GM21381 (cell line): Measurements from ENCODE around the gene VWA1.
"Not testable (repeated sequence)": the region's sequence is repeated elsewhere in the genome, so short reads cannot be mapped to it uniquely, and the experiment has no call there.

Experiments used
- ATAC-seq: cut with Tn5 transposase; IDR thresholded peaks from one replicate; pipeline ENCODE4 v1.9.1; 2021; ENCODE audit warnings: mild to moderate bottlenecking, moderate library complexity; ENCODE audit not compliant: unreplicated experiment

VWA1 gene

DNA sequence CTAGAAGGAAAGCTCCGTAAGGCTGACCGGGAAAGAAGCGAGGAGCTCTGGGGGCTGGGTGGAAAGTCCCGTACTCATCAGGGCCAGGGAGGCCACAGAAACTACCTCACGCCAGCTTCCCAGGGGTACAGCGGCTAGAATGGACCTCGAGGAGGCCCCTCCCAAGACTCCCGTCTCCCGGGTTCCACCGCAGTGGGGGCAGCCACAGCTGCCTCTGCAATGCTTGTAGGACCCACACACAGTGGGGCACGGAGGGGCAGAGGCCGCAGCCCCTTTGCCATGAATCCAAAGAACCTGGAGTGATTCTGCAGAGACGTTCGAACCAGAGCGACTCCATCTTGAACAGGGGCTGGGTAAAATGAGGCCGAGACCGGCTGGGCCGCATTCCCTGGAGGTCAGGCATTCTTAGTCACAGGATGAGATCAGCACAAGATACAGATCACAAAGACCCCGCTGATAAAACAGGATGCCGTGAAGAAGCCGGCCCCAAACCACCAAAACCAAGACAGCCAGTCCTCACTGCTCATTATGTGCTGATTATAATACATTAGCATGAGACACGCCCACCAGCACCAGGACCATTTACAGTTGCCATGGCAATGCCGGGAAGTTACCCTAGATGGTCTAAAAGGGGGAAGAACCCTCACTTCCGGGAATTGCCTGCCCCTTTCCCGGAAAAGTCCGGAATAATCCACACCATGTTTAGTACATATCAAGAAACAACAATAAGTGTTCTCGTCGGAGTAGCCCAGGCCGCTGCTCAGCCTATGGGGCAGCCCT lies 12.8 kb upstream of the VWA1 start:
- ATAC-seq: no peak

DNA sequence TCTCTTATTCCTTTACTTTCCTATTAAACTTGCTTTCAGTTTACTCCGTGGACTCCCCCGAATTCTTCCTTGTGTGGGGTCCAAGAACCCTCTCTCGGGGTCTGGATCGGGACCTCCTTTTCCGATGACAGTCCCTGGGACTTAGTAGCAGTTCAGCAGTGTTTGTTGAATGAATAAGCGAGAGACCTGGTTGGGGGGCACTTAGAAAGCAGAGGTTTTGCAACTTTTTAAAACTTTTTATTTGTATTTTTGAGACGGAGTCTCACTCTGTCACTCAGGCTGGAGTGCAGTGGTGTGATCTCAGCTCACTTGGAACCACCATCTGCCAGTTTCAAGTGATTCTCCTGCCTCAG lies 12.3 kb upstream of the VWA1 start:
- no peak for ATAC-seq

DNA sequence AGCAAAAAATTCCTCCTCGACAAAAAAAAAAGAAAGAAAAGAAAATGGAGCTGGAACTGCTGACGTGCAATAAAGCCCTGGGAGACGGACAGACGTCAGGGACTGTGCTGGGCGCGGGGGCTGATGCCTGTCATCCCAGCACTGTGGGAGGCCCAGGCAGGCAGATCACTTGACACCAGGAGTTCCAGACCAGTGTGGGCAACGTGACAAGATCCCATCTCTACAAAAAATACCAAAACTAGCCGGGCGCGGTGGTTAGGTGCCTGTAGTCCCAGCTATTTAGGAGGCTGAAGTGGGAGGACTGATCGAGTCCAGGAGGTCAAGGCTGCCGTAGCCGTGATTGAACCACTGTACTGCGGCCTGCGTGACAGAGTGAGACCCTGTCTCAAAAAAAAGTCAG lies 10.8 kb upstream of the VWA1 start:
- no peak for ATAC-seq

DNA sequence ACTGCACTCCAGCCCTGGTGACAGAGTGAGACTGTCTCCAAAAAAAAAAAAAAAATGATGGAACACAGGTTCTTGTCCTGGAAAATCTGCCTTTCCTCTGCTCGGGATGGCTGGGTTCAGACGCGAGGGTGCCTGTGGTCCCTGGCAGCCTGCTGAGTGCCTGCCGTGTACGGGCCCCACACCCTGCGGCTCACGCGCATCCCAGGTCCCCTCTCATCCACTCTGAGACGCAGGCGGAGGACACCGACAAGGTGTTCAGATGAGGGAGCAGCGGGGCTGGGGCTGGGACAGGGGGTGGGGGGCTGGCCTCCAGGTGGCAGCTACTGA lies 10.1 kb upstream of the VWA1 start:
- no peak for ATAC-seq

DNA sequence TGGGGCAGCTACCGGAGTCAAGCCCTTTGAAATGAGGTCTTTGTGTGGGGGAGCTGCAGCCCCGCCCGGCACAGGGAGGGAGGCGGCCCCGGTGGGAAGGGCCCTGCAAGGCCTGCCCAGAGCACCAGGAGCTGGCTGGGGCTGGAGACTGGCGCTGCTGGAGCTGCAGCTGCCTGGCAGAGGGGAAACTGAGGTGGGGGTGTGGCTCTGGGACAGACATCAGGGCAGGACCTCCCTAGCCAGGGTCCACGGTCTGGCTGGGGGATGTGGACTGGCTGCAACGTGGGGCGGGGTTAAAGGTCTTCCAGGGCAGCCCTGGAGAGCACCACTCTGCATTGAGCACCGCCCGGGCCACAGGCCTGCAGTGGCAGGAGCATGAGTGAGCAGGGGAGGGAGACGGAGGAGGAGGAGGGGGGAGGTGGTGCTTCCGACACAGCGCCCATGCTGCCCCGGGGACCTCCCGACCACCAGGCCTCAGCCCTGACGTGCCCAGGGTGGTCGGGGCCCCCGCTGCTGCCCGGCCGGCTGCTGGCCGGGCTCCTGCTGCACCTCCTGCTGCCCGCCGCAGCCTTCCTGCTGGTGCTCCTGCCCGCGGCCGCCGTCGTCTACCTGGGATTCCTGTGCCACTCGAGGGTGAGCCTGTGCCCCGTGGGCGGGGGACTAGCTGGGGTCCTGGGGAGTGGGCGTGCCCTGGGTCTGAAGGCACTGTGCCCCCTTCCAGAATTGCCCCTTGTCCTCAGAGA lies 9.6 kb upstream of the VWA1 start:
- no peak for ATAC-seq

DNA sequence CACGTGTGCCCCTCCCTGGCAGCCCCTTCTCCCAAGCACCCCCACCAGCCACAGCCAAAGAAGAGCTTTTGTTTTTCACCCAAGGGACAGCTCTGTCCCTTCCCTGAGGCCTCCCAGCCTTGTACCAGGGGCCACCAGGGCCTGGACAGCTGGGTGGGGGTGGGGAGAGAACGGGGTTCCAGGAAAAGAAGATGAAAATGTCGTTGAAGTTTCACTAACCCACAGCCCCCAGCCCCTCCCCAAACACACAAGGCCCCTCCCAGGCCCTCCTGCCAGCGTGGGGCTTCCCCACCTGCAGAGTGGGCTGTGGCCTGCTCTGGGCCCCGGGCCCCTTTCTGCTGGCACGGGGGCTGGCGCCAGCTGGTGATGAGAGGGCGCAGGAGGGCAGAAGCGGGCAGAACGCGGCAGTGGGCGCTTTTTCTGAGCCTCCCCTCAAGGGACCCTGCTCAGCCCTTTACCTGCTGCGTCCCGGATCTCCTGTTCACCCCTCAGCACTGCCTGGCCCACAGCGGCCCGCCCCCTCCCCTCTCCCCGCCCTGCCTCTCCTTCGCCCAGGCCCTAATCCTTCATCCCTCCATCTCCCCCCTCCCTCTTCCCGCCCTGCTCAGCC lies 8.9 kb upstream of the VWA1 start:
- ATAC-seq: no peak

DNA sequence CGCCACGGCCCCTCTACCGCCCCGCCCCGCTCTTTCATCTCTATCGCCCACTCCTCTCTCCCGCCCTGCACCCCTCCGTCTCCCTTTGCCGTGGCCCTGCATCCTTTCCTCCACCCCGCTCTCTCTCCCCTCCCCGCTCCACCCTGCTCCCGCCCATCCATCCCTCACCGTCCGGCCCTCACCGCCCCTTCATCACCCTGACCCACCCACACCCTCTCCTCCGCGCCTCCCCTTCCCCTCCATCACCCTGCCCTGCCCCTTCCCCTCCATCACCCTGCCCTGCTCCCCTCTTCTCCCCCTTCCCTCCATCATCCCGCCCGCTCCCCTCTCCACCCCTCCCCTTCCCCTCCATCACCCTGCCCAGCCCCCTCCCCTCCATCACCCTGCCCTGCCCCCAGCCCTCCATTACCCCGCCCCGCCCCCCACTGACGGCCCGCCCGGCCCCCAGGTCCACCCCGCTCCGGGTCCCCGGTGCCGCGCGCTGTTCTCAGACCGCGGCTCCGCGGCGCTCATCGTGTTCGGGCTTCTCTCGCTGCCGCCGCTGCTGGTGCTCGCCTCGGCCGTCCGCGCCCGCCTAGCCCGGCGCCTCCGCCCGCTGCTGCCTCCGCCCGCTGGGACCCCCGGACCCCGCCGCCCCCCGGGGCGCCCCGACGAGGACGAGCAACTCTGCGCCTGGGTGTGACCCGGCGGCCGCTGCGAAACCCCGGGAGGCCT lies 8.2 kb upstream of the VWA1 start:
- no peak for ATAC-seq

DNA sequence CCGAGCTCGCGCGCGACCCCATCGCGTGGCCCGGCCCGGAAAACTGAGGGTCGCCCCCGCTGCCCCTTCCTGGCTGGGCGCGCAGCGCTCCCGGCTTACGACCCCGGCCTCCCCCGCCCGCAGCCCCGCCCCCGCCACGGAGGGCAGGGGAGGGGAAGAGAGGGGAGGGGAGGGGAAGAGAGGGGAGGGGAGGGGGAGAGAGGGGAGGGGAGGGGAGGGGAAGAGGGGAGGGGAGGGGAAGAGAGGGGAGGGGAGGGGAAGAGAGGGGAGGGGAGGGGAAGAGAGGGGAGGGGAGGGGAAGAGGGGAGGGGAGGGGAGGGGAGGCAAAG lies 7.7 kb upstream of the VWA1 start:
- ATAC-seq: no peak

DNA sequence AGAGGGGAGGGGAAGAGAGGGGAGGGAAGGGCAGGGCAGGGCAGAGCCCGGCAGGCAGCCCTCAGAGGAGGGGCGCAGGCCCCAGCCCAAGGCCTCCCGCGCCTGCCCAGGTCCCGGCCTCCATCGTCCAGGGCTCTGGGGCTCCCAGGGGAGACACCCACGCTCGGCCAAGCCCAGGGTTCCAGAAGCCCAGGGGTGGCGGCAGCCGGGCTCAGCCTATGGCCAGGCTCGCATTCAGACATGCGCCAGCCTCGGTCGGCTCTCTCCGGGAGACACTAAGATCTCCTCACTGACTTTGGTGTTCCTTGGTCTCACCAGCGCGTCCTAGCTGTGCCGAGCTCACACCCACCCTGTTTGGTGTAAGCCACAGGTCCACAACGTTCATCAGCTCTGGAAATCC lies 7.3 kb upstream of the VWA1 start:
- ATAC-seq: no peak

DNA sequence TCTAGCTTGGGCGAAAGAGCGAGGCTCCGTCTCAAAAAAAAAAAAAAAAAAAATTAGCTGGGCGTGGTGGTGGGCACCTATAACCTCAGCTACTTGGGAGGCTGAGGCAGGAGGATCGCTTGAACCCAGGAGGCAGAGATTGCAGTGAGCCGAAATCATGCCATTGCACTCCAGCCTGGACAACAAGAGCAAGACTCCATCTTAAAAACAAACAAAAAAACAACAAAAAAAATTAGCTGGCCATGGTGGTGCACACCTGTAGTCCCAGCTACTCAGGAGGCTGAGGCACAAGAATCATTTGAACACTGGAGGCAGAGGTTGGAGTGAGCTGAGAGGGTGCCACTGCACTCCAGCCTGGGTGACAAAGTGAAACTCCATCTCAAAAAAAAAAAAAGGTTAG lies 6.5 kb upstream of the VWA1 start:
- ATAC-seq: not testable (repeated sequence)

DNA sequence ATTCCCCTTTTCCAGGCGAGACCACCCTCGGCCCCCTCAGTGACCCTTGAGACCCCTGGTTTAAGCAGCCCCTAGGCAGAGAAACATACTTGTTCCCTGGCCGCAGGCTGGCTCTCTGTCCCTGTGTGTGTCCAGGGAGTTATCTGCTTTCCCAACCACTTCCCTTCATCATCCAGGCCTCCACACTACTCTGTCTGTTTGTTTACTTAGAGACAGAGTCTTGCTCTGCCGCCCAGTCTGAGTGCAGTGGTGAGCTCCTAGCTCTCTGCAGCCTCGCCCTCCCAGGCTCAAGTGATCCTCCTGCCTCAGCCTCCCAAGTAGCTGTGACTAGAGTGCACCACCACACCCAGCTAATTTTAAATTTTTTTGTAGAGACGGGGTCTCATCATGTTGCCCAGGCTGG lies 5.8 kb upstream of the VWA1 start:
- ATAC-seq: no peak

DNA sequence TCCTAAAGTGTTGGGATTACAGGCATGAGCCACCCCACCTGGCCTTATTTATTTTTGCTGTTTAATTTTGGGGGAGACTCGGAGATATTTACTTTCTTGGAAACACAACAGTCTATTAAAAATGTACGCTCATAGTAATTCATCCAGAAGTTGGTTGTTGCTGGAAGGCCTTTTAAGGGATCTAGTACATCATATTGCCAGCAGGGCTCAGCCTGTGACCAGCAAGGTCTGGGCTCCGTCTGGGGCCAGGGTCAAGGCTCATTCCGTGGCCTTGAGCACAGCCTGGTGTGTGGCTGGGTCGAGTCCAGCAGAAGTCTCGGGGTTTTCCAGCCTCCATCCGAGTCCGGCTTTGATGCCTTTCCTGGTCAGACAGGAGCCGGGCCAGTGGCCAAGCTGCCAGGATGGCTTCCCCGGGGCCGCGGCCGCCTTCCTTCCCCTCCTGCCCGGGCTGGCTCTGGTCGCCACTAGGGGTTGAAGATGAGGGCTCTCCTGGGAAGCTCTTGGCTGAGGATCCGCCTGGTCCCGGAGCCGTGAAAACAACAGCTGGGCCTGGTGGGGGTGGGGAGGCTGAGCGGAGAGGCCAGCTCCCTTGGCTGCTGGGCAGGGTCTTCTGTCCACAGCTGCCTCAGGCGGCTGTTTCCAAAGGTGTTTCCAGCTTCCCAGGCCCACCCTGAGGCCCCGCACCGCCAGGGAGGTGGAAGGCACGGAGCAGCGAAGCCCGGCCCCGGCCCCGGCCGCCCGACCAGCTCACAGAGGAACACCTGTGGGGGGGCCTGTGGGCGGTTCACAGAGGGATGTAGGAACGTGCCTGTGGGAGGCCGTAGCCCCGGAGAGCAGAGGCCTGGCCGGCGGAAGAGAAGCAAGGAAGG lies 5.1 kb upstream of the VWA1 start:
- no peak for ATAC-seq

DNA sequence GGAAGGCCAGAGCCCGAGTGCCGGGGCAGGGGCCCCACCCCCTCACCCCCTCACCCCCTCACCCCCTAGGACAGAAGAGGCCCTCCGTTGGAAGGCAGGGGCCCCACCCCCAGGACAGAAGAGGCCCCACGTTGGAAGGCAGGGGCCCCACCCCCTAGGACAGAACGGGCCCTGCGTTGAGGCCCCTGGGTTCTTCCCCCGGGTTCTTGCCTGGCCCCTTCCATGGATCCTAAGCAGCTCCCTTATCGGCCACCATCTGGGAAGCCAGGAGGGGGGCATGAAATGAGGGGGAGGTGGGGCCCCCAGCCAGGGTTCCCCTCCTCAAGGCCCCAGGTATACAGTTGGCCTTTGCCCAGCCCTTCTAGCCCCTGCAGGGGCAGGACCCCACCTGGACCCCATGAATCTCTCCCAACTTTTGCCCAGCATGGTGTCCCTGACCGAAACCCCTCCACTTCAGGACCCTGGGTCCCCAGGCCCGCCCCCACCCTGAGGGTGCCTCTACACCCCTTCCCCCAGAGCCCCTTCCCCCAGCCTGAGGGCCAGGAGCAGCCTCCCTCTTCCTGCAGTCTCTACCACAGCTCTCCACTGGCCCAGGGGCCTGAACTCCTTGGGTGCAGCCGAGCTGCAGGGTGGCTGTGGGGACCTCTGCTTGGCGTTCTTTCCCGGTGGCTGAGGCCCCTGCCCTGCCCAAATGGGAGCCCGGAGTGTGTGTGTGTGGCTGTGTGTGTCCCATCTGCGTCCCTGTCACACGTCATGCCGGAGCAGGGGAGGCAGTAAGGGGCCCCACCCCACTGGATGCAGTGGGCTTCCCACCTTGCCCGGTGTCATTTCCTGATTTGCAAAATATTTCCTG lies 4.3 kb upstream of the VWA1 start:
- ATAC-seq: no peak

DNA sequence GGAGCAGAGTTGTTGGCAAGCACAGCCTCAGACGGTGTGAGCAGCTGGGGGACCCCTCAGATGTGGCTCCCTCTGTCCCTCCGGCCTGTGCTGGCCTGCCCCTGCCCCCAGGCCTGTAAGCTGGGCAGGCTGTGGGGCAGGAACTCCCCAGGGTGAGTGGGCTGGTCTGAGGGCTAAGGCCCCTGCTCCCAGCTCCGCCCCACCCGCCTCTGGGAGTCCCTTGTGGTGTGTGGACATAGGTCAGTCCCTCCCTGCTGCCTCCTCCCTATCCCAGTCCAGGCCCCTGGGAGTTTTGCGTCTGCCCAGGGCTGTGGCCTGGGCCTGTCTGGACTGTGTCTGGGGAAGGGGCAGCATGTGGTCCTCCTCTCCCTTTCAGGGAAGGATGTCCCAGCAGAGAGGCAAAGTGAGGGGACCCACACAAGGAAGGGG lies 3.6 kb upstream of the VWA1 start:
- no peak for ATAC-seq

DNA sequence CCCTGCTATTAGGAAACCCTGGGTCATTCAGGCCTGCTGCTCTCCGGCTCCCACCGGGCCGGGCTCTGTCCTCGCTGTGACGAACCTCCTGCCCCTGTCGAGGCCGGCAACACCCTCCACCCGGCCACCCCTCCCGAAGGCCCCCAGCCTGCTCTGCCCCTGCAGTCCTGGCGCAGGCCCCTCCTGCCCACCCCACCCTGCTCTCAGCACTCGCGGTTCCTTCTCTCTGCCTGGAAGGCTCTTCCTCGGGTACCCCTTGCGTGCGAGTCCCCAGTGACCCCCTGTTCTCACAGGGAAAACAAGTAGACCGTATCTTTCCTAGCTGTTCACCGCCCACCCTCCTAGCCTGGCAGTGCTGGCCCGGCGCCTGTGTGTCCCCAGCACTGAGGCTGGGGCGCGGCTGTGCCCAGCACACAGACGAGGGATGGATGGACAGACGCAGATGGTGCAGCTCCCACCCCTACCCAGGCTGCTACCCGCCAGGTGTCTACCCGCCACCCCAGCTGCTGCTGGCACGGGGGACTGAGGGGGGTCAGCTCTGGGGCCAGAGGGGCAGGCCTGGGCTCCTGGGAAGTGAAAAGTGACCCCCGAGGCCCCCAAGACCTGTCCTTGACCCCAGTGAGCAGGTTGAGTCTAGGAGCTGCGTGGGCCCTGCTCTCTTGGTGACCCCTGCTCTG lies 3.1 kb upstream of the VWA1 start:
- ATAC-seq: no peak

DNA sequence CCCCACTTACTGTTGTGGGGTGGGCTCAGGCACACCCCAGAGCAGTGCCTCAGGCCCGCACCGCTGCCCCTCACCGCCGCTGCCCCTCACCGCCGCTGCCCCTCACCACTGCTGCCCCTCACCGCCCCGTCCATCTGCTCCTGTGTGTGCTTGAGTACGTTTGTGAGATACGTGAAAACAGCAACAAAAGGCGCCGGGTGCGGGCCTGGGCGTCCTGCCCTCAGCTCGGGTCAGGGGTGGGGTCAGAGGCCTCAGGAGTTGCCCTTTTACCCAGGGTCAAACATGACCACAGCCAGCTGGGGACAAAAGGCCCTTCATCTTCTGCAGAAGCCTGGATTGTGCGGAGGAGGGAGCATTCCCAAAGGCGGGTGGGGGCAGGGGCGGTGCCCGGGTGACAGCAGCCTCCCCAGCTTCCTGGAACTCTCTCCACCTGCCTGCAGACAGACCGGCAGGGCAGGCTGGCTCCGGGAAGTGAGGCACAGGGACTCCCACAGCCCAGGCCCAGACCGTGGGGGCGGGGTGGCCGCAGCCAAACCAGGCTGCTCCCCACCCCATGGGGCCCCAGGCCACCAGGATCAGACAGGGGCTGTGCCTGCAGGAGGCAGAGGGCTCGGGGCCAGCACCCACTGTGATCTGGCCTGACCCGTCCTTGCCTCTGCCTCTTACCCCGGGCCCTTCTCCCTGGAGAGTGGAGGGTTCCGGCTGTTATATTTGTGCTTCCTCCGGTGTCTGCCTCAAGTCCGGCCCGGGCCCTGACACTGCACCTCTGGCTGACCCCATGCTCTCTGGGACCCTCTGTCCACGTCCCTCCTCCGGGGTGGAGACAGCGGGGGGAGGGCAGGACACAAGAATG lies 2.3 kb upstream of the VWA1 start:
- ATAC-seq: no peak

DNA sequence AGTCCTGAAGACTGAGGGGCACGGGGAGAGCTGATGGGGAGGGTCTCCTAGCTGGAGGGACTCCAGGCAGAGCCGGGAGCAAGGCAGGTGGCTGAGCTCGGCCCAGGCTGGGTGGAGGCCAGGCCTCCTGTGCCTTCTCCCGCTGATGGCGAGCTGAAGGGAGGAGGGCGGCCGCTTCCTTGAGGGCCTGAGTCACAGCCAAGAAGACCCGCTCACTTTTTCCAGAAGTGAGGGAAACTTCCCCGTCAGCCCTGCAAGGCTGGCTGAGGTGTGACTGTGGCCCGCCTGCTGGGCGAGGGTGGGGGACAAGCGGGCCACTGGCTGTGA lies 1.7 kb upstream of the VWA1 start:
- no peak for ATAC-seq

DNA sequence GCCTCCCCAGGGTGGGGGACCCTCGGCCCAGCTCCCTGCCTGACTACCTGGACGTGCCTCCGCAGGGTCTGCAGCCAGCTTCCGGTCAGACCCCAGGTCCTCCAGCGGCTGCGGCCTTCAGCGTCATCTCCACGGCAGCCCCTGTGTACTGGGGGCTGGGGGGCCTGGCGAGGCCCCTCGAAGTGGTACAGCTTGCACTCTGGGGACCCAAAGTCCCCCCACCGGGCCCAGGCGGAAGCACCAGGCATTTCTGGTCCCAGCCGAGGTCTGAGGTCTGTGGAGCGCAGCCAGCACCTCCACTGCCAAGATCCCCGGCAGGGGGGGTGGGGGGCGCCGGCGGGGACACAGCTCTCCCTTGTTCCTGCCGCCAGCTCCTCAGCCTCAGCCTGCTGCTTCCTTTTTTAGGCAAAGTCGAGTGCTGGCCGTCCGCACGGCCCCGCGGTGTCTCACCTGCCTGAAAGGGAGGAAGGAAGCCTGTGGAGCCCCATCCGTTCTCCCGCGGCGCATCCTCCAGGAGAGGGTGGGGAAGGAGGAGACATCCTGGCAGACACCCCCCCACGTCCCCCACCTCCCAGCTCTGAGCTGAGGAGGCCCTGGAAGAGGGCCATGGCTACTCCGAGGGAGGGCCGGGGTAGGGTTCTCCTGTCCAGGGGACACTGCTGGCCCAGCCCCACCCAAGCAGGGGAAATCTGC lies 1.2 kb upstream of the VWA1 start:
- no peak for ATAC-seq
